HepG2 (cell line): ENCODE measurements around the gene GPN2. TPM values are rescaled to one million over a fixed set of nuclear protein-coding genes. Genes with fewer than 3 reads are reported as not detected.

Experiments used
- BRF2 ChIP-seq: sonication (generic); formaldehyde crosslinking; IDR thresholded peaks from 2 replicates; pipeline ENCODE4 v1.8.1; 2022; ENCODE audit warnings: mild to moderate bottlenecking, missing genetic modification reagents
- IKZF4 ChIP-seq: sonication (generic); formaldehyde crosslinking; IDR thresholded peaks from 2 replicates; pipeline ENCODE4 v1.5.1; 2020; ENCODE audit warnings: borderline replicate concordance, mild to moderate bottlenecking, low read depth, missing genetic modification reagents; ENCODE audit errors: not compliant biosample characterization
- MNT ChIP-seq: fragments of 450-650 bp; IDR thresholded peaks from 2 replicates; pipeline ENCODE4 v1.6.1; 2016
- SKIL ChIP-seq: sonication (generic); formaldehyde crosslinking; IDR thresholded peaks from 2 replicates; pipeline ENCODE4 v1.8.0; 2022; ENCODE audit warnings: missing genetic modification reagents, mild to moderate bottlenecking, moderate library complexity, borderline replicate concordance
- ZBTB40 ChIP-seq, 2 experiments: fragments of 450-650 bp in 1 of 2; sonication (generic) in 1 of 2; formaldehyde crosslinking in 1 of 2; IDR thresholded peaks; 2 replicates each; pipeline versions ENCODE4 v1.6.1 to v1.8.0; 2016 to 2022; ENCODE audit warnings: antibody characterized with exemption in 1 of 2, mild to moderate bottlenecking in 1 of 2, missing genetic modification reagents in 1 of 2
- ZBTB43 ChIP-seq: sonication (generic); formaldehyde crosslinking; conservative IDR thresholded peaks from 2 replicates; pipeline ENCODE4 v1.4.0; 2020; ENCODE audit warnings: missing genetic modification reagents
- ZFP36L1 ChIP-seq: sonication (generic); formaldehyde crosslinking; IDR thresholded peaks from 2 replicates; pipeline ENCODE4 v1.8.0; 2022; ENCODE audit warnings: mild to moderate bottlenecking, missing genetic modification reagents, moderate library complexity
- ZFX ChIP-seq: sonication (generic); formaldehyde crosslinking; IDR thresholded peaks from 2 replicates; pipeline ENCODE4 v1.4.0; 2020; ENCODE audit warnings: mild to moderate bottlenecking, low read depth, missing genetic modification reagents, moderate library complexity
- ZNF101 ChIP-seq: sonication (generic); formaldehyde crosslinking; IDR thresholded peaks from 2 replicates; pipeline ENCODE4 v1.4.0; 2020; ENCODE audit warnings: mild to moderate bottlenecking, low read depth, missing genetic modification reagents, borderline replicate concordance
- ZNF224 ChIP-seq: sonication (generic); formaldehyde crosslinking; IDR thresholded peaks from 2 replicates; pipeline ENCODE4 v1.5.0; 2020; ENCODE audit warnings: mild to moderate bottlenecking, missing genetic modification reagents
- ZNF350 ChIP-seq: sonication (generic); formaldehyde crosslinking; IDR thresholded peaks from 2 replicates; pipeline ENCODE4 v1.4.0; 2020; ENCODE audit warnings: mild to moderate bottlenecking, low read depth, missing genetic modification reagents, borderline replicate concordance
- polyA plus RNA-seq, 8 experiments: library from polyadenylated mRNA; depleted of rRNA in 3 of 8; stranded (reverse) in 7 of 8; unstranded in 1 of 8; fragments of >200 nt; fragmentation: Illumina TruSeq in 4 of 8; extraction: Trizol in 4 of 8; gene quantifications; 2 replicates each; pipeline versions ENCODE4 v1.2.1 to v1.2.3, GENCODE V29; 2011 to 2016; ENCODE audit warnings: low read depth in 4 of 8, missing spikeins in 1 of 8, mixed read lengths in 1 of 8; ENCODE audit not compliant: insufficient read depth in 1 of 8
- total RNA-seq, 5 experiments: library from RNA; depleted of rRNA; stranded (reverse); fragments of >200 nt; fragmentation: Illumina TruSeq; extraction: Trizol; gene quantifications; 2 replicates each; pipeline ENCODE4 v1.2.3, GENCODE V29; 2016; ENCODE audit warnings: low read depth in 1 of 5

Gene GPN2
- total and polyA plus RNA-seq, 2 of the 13 experiments (the other 11 are each of a cell fraction or from before 2014, with no cell fraction given), result 19.3 to 38.9 TPM

- TF ChIP-seq IKZF4, result no peak
- no peak for TF ChIP-seq ZNF224 (CRISPR knock-in tag)
- no peak for TF ChIP-seq ZFX
- TF ChIP-seq SKIL, result peak; percentile 63; the same call in 1 of the 2 replicates
- no peak for TF ChIP-seq BRF2 (CRISPR knock-in tag)
- 0 out of 2 replicates have a peak, but pooled peaks have one; percentile 4 for TF ChIP-seq MNT
- no peak for TF ChIP-seq ZNF101 (CRISPR knock-in tag)
- TF ChIP-seq ZBTB43 (CRISPR knock-in tag), result no peak
- peak; percentile 70; the same call in 1 of the 2 replicates for TF ChIP-seq ZNF350 (CRISPR knock-in tag)
- TF ChIP-seq ZFP36L1 (CRISPR knock-in tag), result no peak
- TF ChIP-seq ZBTB40 (IDR thresholded peaks at IDR 0.05), result no peak
- TF ChIP-seq ZBTB40 (CRISPR knock-in tag; IDR thresholded peaks at IDR 0.05), result no peak
Measured at GRCh38 chr1:26831546-26832248, 58.4 kb downstream of the GPN2 start (continued).
